ENCODE data around the gene GPSM1. TPM values are rescaled to one million over a fixed set of nuclear protein-coding genes. Genes with fewer than 3 reads are reported as not detected.

The GPSM1 gene
- polyA plus RNA-seq, 1 of the 3 experiments (the other 2 are of a cell fraction), result 26.7 TPM

GRCh38 chr9:136363106-136363948, 36.0 kb downstream of the GPSM1 start, which contains the start of gene DNLZ:
Gene DNLZ, minus strand, starts transcription at chr9:136363744. Its CDS starts 30 bp downstream, at chr9:136363714.
- Histone ChIP-seq H3K9ac (peak within 1 kb of the TSS; percentile 88), H3K27me3 (ENCODE audit: insufficient read depth) (no peaks in the 10 kb centered on the region), H3K9me2 (no peaks in the 10 kb centered on the region), H3K4me1 (ENCODE audit: control insufficient read depth in 1 of 2, insufficient read depth in 2 of 2, low read depth in 1 of 2, low read length in 1 of 2) (peaks cover 0 to 61% of the 10 kb centered on the region in 2 experiments; a peak in 1 of 4 replicates), H3K4me2 (peak within 1 kb of the TSS; percentile 80), H3K27ac (ENCODE audit: low read depth in 2 of 2, low read length in 1 of 2) (peak within 1 kb of the TSS; percentile 75 to 96; a peak in 3 of 4 replicates), H2AFZ (ENCODE audit: low read depth) (no peak within 1 kb of the TSS), H3F3A (replicated peaks; ENCODE audit: insufficient read depth) (no peaks in the 10 kb centered on the region), H3K36me3 (replicated peaks in 1 of 2; ENCODE audit: control insufficient read depth in 1 of 2, insufficient read depth in 2 of 2, low read length in 1 of 2) (peaks cover 0 to 5% of the 10 kb centered on the region in 2 experiments), H3K79me2 (ENCODE audit: insufficient read depth) (no peaks in the 10 kb centered on the region), H3K9me3 (no peaks in the 10 kb centered on the region), H3K4me3 (ENCODE audit: low read depth in 2 of 2, low read length in 1 of 2) (peak within 1 kb of the TSS; percentile 79 to 96), H4K20me1 (ENCODE audit: insufficient read depth) (0 out of 2 replicates have a peak, but pooled peaks cover 3% of the 10 kb centered on the region)
- ChIA-PET CTCF (interaction anchor here (0.6 to 6.8 kb wide), 27 partner anchors 10 to 267 kb away, joined by 3 to 65 read pairs (median 6); partner anchors contain the start of genes CARD9, ENTR1, GPSM1 and PMPCA), POLR2A (interaction anchor here (0.6 to 3.8 kb wide), 9 partner anchors 9 to 51 kb away, joined by 3 to 36 read pairs (median 5); partner anchors contain the start of genes CARD9, ENTR1 and PMPCA)
- WGBS (ENCODE audit: low lambda C conversion rate), result 0% methylated on average over 22 of the region's 97 CpGs
- peak; percentile 99 for DNase-seq
- TF ChIP-seq ELF1 (IDR thresholded peaks at IDR 0.05) (peak; percentile 98), SIN3A (IDR thresholded peaks at IDR 0.05; ENCODE audit: borderline replicate concordance, low read depth, low read length) (peak; percentile 94), TEAD4 (IDR thresholded peaks at IDR 0.05; ENCODE audit: borderline replicate concordance, insufficient read depth) (no peak), NFIC (IDR thresholded peaks at IDR 0.05; ENCODE audit: borderline replicate concordance) (no peak), POLR2AphosphoS5 (IDR thresholded peaks at IDR 0.05; ENCODE audit: low read depth, low read length) (peak; percentile 98), FOSL2 (IDR thresholded peaks at IDR 0.05; ENCODE audit: borderline replicate concordance, low read depth) (no peak), FOXM1 (IDR thresholded peaks at IDR 0.05; ENCODE audit: low read depth) (no peak), RCOR1 (IDR thresholded peaks at IDR 0.05; ENCODE audit: low read length) (no peak; the same call in 1 of the 2 replicates), YY1 (IDR thresholded peaks at IDR 0.05; ENCODE audit: low read depth) (peak; percentile 94), JUND (IDR thresholded peaks at IDR 0.05) (no peak), NRF1 (IDR thresholded peaks at IDR 0.05; ENCODE audit: low read depth, low read length) (no peak), PBX3 (IDR thresholded peaks at IDR 0.05) (0 out of 2 replicates have a peak, but pooled peaks have one; percentile 31), GATA2 (CRISPR knock-in tag; IDR thresholded peaks at IDR 0.05) (no peak), RXRA (IDR thresholded peaks at IDR 0.05; ENCODE audit: borderline replicate concordance, low read depth) (no peak), RAD21 (IDR thresholded peaks at IDR 0.05; ENCODE audit: low read length) (peak; percentile 40), SMC3 (IDR thresholded peaks at IDR 0.05; ENCODE audit: low read depth, low read length) (peak; percentile 55), EZH2phosphoT487 (IDR thresholded peaks at IDR 0.05; ENCODE audit: borderline replicate concordance, low read depth) (no peak), RFX5 (IDR thresholded peaks at IDR 0.05; ENCODE audit: low read length) (no peak), CHD2 (IDR thresholded peaks at IDR 0.05; ENCODE audit: low read length, partially characterized antibody) (peak; percentile 75), TAF1 (IDR thresholded peaks at IDR 0.05; ENCODE audit: borderline replicate concordance, low read depth, low read length) (peak; percentile 75), REST (IDR thresholded peaks at IDR 0.05; ENCODE audit: low read depth, low read length) (peak; percentile 54; the same call in 1 of the 2 replicates), USF2 (IDR thresholded peaks at IDR 0.05; ENCODE audit: borderline replicate concordance, low read depth, low read length) (peak; percentile 13; the same call in 1 of the 2 replicates), MEF2A (IDR thresholded peaks at IDR 0.05; ENCODE audit: borderline replicate concordance, low read depth) (no peak; the same call in 1 of the 2 replicates)
- TF ChIP-seq, protein P1, sequence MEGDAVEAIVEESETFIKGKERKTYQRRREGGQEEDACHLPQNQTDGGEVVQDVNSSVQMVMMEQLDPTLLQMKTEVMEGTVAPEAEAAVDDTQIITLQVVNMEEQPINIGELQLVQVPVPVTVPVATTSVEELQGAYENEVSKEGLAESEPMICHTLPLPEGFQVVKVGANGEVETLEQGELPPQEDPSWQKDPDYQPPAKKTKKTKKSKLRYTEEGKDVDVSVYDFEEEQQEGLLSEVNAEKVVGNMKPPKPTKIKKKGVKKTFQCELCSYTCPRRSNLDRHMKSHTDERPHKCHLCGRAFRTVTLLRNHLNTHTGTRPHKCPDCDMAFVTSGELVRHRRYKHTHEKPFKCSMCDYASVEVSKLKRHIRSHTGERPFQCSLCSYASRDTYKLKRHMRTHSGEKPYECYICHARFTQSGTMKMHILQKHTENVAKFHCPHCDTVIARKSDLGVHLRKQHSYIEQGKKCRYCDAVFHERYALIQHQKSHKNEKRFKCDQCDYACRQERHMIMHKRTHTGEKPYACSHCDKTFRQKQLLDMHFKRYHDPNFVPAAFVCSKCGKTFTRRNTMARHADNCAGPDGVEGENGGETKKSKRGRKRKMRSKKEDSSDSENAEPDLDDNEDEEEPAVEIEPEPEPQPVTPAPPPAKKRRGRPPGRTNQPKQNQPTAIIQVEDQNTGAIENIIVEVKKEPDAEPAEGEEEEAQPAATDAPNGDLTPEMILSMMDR (IDR thresholded peaks at IDR 0.05), result peak; percentile 85
- TF ChIP-seq, protein P2, sequence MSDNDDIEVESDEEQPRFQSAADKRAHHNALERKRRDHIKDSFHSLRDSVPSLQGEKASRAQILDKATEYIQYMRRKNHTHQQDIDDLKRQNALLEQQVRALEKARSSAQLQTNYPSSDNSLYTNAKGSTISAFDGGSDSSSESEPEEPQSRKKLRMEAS (IDR thresholded peaks at IDR 0.05; ENCODE audit: low read depth), result peak; percentile 100

All from SK-N-SH (cell line).